Breast epithelium (tissue), 4 donors: ENCODE results near the gene NRP1. TPM values are rescaled to one million over a fixed set of nuclear protein-coding genes. Genes with fewer than 3 reads are reported as not detected.
A peak's percentile ranks its signal among the peaks of the same experiment; 100 is the strongest.
"Not testable (repeated sequence)": the region's sequence is repeated elsewhere in the genome, so short reads cannot be mapped to it uniquely, and the experiment has no call there.

Experiments
- DNase-seq, 2 donors: peaks; one replicate each; pipeline ENCODE4 v3.0.0-alpha.2; 2019; ENCODE audit warnings: low spot score in 2 of 2
- H3K27ac ChIP-seq, 2 donors: fragments of 200-600 bp; sonication (generic) in 1 of 2; one replicate each; pipeline ENCODE4 v1.5.1; 2016 to 2019; ENCODE audit warnings: mild to moderate bottlenecking in 1 of 2
- H3K27me3 ChIP-seq, 2 donors: fragments of 200-600 bp; sonication (generic) in 1 of 2; one replicate each; pipeline versions ENCODE4 v1.5.1 to v1.6.0; 2017 to 2019; ENCODE audit warnings: control low read depth in 1 of 2, mild to moderate bottlenecking in 1 of 2
- H3K36me3 ChIP-seq: fragments of 200-600 bp; one replicate; pipeline ENCODE4 v1.5.1; 2019
- H3K4me1 ChIP-seq, 2 donors: fragments of 200-600 bp; sonication (generic); one replicate each; pipeline ENCODE4 v1.5.1; 2016 to 2019; ENCODE audit warnings: control low read depth in 1 of 2
- H3K4me3 ChIP-seq, 3 donors: fragments of 200-600 bp; sonication (generic); 1 replicate in 2 of 3; 2 replicates in 1 of 3; pipeline ENCODE4 v1.5.1; 2016 to 2019; ENCODE audit warnings: mild to moderate bottlenecking in 3 of 3, moderate library complexity in 2 of 3
- H3K9me3 ChIP-seq, 2 donors: fragments of 200-600 bp; sonication (generic) in 1 of 2; one replicate each; pipeline ENCODE4 v1.5.1; 2016 to 2019; ENCODE audit warnings: control low read depth in 1 of 2
- POLR2A ChIP-seq: fragments of 450-650 bp; IDR thresholded peaks from one replicate; pipeline ENCODE4 v1.6.1; 2016; ENCODE audit warnings: antibody characterized with exemption, mild to moderate bottlenecking, moderate library complexity
- POLR2AphosphoS5 ChIP-seq, 3 donors: sonication (generic); formaldehyde crosslinking; IDR thresholded peaks; one replicate each; pipeline ENCODE4 v1.6.1; 2017; ENCODE audit warnings: antibody characterized with exemption in 3 of 3
- intact Hi-C: fragments of 100-400 bp; cut with DNase I; formaldehyde crosslinking; loops from one replicate; pipeline ENCODE4 v1.15.1; 2023; ENCODE audit warnings: low total_unique reads
- total RNA-seq, 3 donors: library from RNA; depleted of rRNA; stranded (reverse); fragments of >200 nt; gene quantifications; one replicate each; pipeline ENCODE4 v1.1.0, GENCODE V29; 2016
- TF ChIP-seq, protein P1 (sequence below), 3 donors: fragments of 450-650 bp; IDR thresholded peaks; one replicate each; pipeline ENCODE4 v1.5.1; 2016 to 2017; ENCODE audit warnings: antibody characterized with exemption in 3 of 3, mild to moderate bottlenecking in 3 of 3, moderate library complexity in 3 of 3

Gene NRP1
- total RNA-seq, 3 donors from 2014 or later = 50.8 to 76.0 (median 74.7) TPM

DNA sequence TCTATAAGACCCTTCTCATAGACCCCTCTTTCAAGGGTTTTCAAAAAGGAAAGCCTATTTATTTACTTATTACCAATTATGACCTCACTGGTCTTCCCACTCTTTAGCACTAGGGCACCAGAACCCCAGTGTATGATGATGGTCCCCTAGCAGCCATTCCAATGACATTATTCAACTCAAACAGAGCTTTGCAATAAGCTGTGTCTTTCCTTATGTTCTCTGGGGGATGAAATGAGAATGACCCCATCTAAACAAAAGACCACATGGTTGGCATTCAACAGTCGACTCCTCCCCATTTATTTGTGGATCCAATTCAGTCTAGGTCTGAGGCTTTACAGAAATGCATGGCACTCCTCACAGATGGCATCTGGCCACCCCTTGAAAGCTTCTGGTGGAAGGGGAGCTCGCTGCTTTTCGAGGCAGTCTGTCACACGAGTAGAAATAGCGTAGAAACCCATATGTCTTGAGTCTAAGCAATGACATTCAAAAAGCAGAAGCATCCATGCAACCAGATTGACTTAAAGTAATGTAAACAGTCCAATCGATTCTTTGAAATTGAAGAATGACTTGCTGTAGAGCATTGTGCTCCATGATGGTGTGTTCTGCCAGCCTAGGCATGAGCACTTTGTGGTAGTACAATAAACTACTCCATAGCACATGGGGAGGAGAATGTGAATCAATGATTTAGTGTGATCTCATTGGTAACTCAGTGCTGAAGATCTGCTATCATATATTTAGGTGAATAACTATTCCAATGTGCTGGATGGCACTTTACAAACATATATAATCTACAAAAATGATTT, 29.8 kb downstream of the NRP1 start:
- intact Hi-C loops = no loop called here

DNA sequence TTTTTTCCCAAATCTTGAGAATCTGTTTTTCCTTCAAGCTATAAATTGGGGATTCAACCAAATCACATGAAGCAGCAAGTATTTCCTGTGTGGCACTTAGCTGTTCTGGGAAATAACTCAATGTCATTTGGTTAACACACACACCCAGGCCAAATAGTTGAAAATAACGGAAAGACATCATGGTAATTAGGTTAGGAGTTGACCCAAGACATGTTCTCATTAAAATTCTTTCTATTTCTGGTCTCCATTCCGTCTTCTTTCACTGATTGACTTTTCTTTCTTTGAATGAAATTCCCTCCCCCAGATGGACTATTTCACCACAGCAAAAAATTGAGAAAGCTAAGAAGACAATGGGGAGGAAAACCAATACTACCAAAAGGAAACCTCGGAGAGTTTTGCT, 30.5 kb downstream of the NRP1 start:
- H3K4me3 ChIP-seq = no peak overlapping the region
- H3K9me3 ChIP-seq = no peaks in the 10 kb centered on the region
- no peaks in the 10 kb centered on the region for H3K4me1 ChIP-seq
- no peaks in the 10 kb centered on the region for H3K36me3 ChIP-seq
- DNase-seq = no peak
- no peaks in the 10 kb centered on the region for H3K27me3 ChIP-seq
- intact Hi-C loops = no loop called here
- TF ChIP-seq POLR2AphosphoS5 (IDR thresholded peaks at IDR 0.05) = no peak
- H3K27ac ChIP-seq = peak overlapping the region in 1 of 2 donors; percentile 54

More for the DNA sequence above, 29.8 kb downstream of the NRP1 start:
- H3K27me3 ChIP-seq = no peaks in the 10 kb centered on the region
- H3K36me3 ChIP-seq = no peaks in the 10 kb centered on the region
- no peaks in the 10 kb centered on the region for H3K4me1 ChIP-seq
- TF ChIP-seq POLR2AphosphoS5 (IDR thresholded peaks at IDR 0.05) (no peak), POLR2A (no peak)
- TF ChIP-seq, protein P1, sequence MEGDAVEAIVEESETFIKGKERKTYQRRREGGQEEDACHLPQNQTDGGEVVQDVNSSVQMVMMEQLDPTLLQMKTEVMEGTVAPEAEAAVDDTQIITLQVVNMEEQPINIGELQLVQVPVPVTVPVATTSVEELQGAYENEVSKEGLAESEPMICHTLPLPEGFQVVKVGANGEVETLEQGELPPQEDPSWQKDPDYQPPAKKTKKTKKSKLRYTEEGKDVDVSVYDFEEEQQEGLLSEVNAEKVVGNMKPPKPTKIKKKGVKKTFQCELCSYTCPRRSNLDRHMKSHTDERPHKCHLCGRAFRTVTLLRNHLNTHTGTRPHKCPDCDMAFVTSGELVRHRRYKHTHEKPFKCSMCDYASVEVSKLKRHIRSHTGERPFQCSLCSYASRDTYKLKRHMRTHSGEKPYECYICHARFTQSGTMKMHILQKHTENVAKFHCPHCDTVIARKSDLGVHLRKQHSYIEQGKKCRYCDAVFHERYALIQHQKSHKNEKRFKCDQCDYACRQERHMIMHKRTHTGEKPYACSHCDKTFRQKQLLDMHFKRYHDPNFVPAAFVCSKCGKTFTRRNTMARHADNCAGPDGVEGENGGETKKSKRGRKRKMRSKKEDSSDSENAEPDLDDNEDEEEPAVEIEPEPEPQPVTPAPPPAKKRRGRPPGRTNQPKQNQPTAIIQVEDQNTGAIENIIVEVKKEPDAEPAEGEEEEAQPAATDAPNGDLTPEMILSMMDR (IDR thresholded peaks at IDR 0.05) = no peak
- H3K27ac ChIP-seq = peak overlapping the region in 1 of 2 donors; percentile 54
- no peaks in the 10 kb centered on the region for H3K9me3 ChIP-seq
- H3K4me3 ChIP-seq = no peak overlapping the region
- no peak for DNase-seq

DNA sequence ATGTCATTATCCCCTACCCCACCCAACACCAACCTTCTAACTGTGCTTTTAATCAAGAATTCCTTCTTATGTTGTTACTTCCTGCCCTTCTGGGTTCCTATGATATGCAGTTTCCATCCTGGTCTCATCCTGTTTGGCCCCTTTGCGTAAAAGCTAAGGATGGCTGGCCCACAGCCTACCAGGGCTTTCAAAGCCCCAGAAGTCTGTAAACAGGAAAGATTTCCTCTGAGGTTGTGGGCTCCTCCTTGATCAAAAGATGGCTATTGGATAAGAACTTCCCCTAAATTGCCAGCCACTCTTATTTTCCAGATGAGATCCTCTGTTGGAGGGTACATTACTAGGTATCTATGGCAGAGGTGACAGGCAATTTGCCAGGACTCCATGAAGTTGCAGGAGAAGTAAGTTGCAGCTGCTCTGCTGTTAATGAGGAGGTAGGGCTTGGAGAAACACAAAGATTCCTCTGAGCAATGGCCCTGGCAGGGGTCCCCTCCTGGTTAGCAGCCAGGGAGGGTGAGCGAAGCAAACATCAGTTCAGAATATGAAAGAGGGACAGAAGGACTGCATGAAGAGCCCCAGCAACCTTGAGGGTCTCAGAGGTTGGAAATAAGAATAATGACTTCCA, 32.1 kb downstream of the NRP1 start:
- TF ChIP-seq POLR2A (no peak), POLR2AphosphoS5 (IDR thresholded peaks at IDR 0.05) (no peak)
- TF ChIP-seq, protein P1 (IDR thresholded peaks at IDR 0.05) = no peak
- intact Hi-C loops = no loop called here
- Histone ChIP-seq H3K27me3 (no peaks in the 10 kb centered on the region), H3K4me3 (no peak overlapping the region), H3K27ac (peak overlapping the region in 1 of 2 donors; percentile 53), H3K36me3 (no peaks in the 10 kb centered on the region), H3K4me1 (no peaks in the 10 kb centered on the region), H3K9me3 (no peaks in the 10 kb centered on the region)
- no peak for DNase-seq

DNA sequence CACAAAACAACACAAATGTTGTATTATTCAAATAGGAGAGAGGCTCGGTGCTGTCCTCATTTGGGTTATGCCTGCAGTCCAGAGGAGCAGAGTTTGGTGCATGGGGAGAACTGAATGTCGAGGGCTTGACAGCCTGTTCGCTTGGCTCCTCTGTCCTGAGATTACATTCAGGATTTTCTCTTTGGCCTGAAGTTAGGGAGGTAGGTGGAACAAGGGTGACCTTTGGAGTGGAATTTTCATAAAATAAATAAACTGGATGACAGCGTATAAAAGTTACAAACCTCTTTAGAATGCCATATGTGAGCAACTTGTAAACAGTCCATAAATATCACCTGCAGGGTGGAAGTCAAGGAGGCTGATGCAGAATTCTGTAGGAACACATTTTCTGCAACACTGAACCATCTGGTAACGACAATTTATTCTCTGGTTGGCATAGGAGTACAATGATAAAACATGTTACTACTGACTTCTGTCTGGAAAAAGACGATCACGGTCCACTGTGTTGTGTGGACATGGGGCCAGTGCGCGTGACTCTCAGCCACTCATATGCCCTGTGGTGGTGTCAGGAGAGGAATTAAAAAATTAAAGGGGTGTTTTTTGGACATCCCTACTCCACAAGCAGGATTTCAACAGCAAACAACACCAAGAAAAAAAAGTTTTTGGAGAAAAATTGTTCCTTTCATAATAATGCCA, 33.2 kb downstream of the NRP1 start:
- Histone ChIP-seq H3K4me3 (no peak overlapping the region), H3K36me3 (no peaks in the 10 kb centered on the region), H3K27ac (no peak overlapping the region), H3K27me3 (no peaks in the 10 kb centered on the region), H3K9me3 (no peaks in the 10 kb centered on the region), H3K4me1 (no peaks in the 10 kb centered on the region)
- no peak for DNase-seq
- intact Hi-C loops = no loop called here
- no peak for TF ChIP-seq POLR2A
- TF ChIP-seq, protein P1 (IDR thresholded peaks at IDR 0.05) = no peak
- no peak for TF ChIP-seq POLR2AphosphoS5 (IDR thresholded peaks at IDR 0.05)

DNA sequence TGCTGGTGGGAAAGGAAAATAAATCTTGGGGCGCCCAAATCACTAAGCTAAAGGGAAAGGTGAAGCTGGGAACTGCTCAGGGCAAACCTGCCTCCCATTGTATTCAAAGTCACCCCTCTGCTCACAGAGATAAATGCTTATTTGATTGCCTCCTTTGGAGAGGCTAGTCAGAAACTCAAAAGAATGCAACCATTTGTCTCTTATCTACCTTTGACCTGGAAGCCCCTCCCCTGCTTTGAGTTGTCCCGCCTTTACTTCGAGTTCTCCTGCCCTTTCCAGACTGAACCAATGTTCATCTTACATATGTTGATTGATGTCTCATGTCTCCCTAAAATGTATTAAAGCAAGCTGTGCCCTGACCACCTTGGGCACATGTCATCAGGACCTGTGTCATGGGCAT, 33.9 kb downstream of the NRP1 start:
- DNase-seq, H3K27ac ChIP-seq, H3K27me3 ChIP-seq, H3K9me3 ChIP-seq, H3K36me3 ChIP-seq, H3K4me1 ChIP-seq, H3K4me3 ChIP-seq, intact Hi-C loops: not testable (repeated sequence)

DNA sequence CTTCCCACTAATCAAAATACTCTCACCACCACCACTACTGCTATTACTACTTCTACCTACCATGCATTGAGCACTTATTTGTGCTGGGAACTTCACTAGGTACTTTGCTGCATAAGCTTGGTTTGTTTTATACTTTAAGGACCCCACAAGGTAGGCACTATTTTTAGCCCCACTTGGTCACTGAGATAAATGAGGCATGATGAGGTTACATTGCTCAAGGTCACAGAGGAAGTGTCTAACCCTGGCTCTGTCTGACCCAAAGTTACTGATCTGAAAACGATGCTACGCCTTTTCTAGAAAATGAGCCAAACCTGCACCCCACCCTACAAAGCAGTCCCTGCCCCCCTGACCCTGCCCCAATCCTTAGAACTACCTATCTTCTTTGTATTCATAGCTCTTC, 35.6 kb downstream of the NRP1 start:
- no peak for DNase-seq
- TF ChIP-seq POLR2AphosphoS5 (IDR thresholded peaks at IDR 0.05) (no peak), POLR2A (no peak)
- TF ChIP-seq, protein P1 (IDR thresholded peaks at IDR 0.05) = no peak
- Histone ChIP-seq H3K27me3 (no peaks in the 10 kb centered on the region), H3K9me3 (no peaks in the 10 kb centered on the region), H3K4me3 (no peak overlapping the region), H3K36me3 (no peaks in the 10 kb centered on the region), H3K4me1 (no peaks in the 10 kb centered on the region), H3K27ac (peak overlapping the region in 1 of 2 donors; percentile 22)
- intact Hi-C loops = no loop called here
